Right lobe of liver (tissue), 6 donors: Measurements from ENCODE around the gene SEMG1. TPM values are rescaled to one million over a fixed set of nuclear protein-coding genes. Genes with fewer than 3 reads are reported as not detected.

Source experiments
- ATAC-seq, 4 donors: fragments of 200-7000 bp; cut with Tn5 transposase; one replicate each; pipeline ENCODE4 v1.9.1; 2020; ENCODE audit warnings: mild to moderate bottlenecking in 4 of 4, moderate library complexity in 4 of 4
- DNase-seq, 3 donors: peaks; one replicate each; pipeline ENCODE4 v3.0.0-alpha.2; 2020
- H3K27ac ChIP-seq, 3 donors: fragments of 200-600 bp; one replicate each; pipeline ENCODE4 v1.8.0; 2022
- H3K27me3 ChIP-seq, 2 donors: fragments of 200-600 bp; one replicate each; pipeline ENCODE4 v1.8.0; 2022
- H3K36me3 ChIP-seq, 4 donors: fragments of 200-600 bp; sonication (generic) in 1 of 4; one replicate each; pipeline versions ENCODE4 v1.5.1 to v1.8.0; 2017 to 2022; ENCODE audit warnings: control low read depth in 1 of 4
- H3K4me1 ChIP-seq, 4 donors: fragments of 200-600 bp; sonication (generic) in 1 of 4; one replicate each; pipeline versions ENCODE4 v1.5.1 to v1.8.0; 2017 to 2022; ENCODE audit warnings: control low read depth in 1 of 4
- H3K4me3 ChIP-seq, 3 donors: fragments of 200-600 bp; one replicate each; pipeline ENCODE4 v1.8.0; 2022
- H3K9me3 ChIP-seq, 4 donors: fragments of 200-600 bp; sonication (generic) in 1 of 4; one replicate each; pipeline versions ENCODE4 v1.5.1 to v1.8.0; 2017 to 2022; ENCODE audit warnings: control low read depth in 1 of 4
- CTCF ChIP-seq, 4 donors: fragments of 200-600 bp in 3 of 4; fragments of 450-650 bp in 1 of 4; IDR thresholded peaks; one replicate each; pipeline versions ENCODE4 v1.5.1 to v1.8.0; 2016 to 2022; ENCODE audit warnings: antibody characterized with exemption in 4 of 4, mild to moderate bottlenecking in 2 of 4
- POLR2A ChIP-seq: fragments of 450-650 bp; IDR thresholded peaks from one replicate; pipeline ENCODE4 v1.6.1; 2017; ENCODE audit warnings: antibody characterized with exemption, mild to moderate bottlenecking
- WGBS: methylation state at CpG from one replicate; pipeline ENCODE4 v1.1.6; 2018; ENCODE audit warnings: low coverage, low lambda C conversion rate; ENCODE audit not compliant: insufficient coverage; ENCODE audit errors: missing lambda C conversion rate; 5-methylcytosine and 5-hydroxymethylcytosine counted together
- intact Hi-C, 2 donors: fragments of 100-400 bp; cut with DNase I; formaldehyde crosslinking; loops; one replicate each; pipeline versions ENCODE4 v1.11.2 to v1.14.1; 2022
- total RNA-seq, 6 experiments: library from RNA; depleted of rRNA in 2 of 6; stranded (reverse); fragments of >200 nt in 2 of 6; fragmentation: NEBNext Ultra II Directional in 3 of 6; extraction: Animal tissue kit (Norgen Biotek cat#: 25700) in 3 of 6; gene quantifications; one replicate each; pipeline versions ENCODE4 v1.1.0 to v1.2.4, GENCODE V29; 2016 to 2023
- donor health status: DM: no; HTN: yes; CAD: no.
- donor health status: DM: no; HTN: no; CAD: no.
- donor health status: DM: no; HTN: no; CAD: no.
- donor health status: DM: no; HTN: yes; CAD: no.
- donor health status: DM: no; HTN: yes; CAD: no.

The SEMG1 gene
- total RNA-seq, 6 experiments from 2014 or later, result not detected

GRCh38 chr20:45181639-45182038 is 25.2 kb upstream of the SEMG1 start:
- TF ChIP-seq CTCF (IDR thresholded peaks at IDR 0.05) (no peak), POLR2A (no peak)
- H3K27ac ChIP-seq, result no peak overlapping the region
- WGBS, result 55% methylated on average over 2 of the region's 2 CpGs

GRCh38 chr20:45183084-45183483 is 23.7 kb upstream of the SEMG1 start:
- ATAC-seq (no peak), DNase-seq (no peak)
- intact Hi-C loops, result no loop called here
- 45% methylated on average over 2 of the region's 2 CpGs for WGBS
- no peak overlapping the region for H3K4me3 ChIP-seq
- no peak overlapping the region for H3K27ac ChIP-seq
- H3K4me1 ChIP-seq, result no peaks in the 10 kb centered on the region
- H3K36me3 ChIP-seq, result no peaks in the 10 kb centered on the region
- H3K27me3 ChIP-seq, result no peaks in the 10 kb centered on the region
- TF ChIP-seq CTCF (IDR thresholded peaks at IDR 0.05) (no peak), POLR2A (no peak)
- no peaks in the 10 kb centered on the region for H3K9me3 ChIP-seq

More at GRCh38 chr20:45181639-45182038, 25.2 kb upstream of the SEMG1 start:
- Histone ChIP-seq H3K9me3 (no peaks in the 10 kb centered on the region), H3K4me3 (no peak overlapping the region), H3K36me3 (no peaks in the 10 kb centered on the region), H3K4me1 (no peaks in the 10 kb centered on the region), H3K27me3 (no peaks in the 10 kb centered on the region)
- ATAC-seq (no peak), DNase-seq (no peak)
- intact Hi-C loops, result no loop called here

DNA sequence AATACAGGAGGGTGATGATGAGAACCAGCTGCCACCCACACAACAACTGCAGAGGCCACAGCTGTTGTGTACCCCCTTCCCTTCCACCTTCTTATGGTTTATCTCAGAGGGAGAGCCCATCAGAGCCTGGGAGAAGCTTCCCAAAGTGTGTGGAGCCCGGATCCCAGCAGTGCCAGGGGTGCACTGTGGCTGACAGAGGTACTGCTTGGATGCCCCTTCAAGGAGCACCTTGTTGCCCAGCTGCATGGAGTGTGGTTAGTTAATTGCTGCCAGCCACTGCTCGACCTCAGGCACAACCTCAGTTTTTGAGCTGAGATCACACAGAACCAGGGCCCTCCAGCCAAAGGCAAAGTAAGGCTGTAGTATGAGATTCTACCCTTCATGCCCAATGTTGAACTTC is 19.1 kb upstream of the SEMG1 start:
- WGBS, result 50% methylated on average over 1 of the region's 2 CpGs
- Histone ChIP-seq H3K4me1 (no peaks in the 10 kb centered on the region), H3K4me3 (no peak overlapping the region), H3K27me3 (no peaks in the 10 kb centered on the region), H3K36me3 (no peaks in the 10 kb centered on the region), H3K9me3 (no peaks in the 10 kb centered on the region), H3K27ac (no peak overlapping the region)
- DNase-seq, result no peak
- TF ChIP-seq POLR2A, result no peak
- TF ChIP-seq CTCF (IDR thresholded peaks at IDR 0.05), result no peak
- intact Hi-C loops, result no loop called here
- no peak for ATAC-seq

- WGBS, result 71% methylated on average over 3 of the region's 3 CpGs
- Histone ChIP-seq H3K27ac (no peak overlapping the region), H3K4me3 (no peak overlapping the region), H3K4me1 (no peaks in the 10 kb centered on the region), H3K9me3 (no peaks in the 10 kb centered on the region), H3K36me3 (no peaks in the 10 kb centered on the region), H3K27me3 (no peaks in the 10 kb centered on the region)
- no peak for TF ChIP-seq CTCF (IDR thresholded peaks at IDR 0.05)
- TF ChIP-seq POLR2A, result no peak
- DNase-seq (no peak), ATAC-seq (no peak)
- intact Hi-C loops, result no loop called here
Measured at GRCh38 chr20:45189067-45189609, 17.7 kb upstream of the SEMG1 start.

DNA sequence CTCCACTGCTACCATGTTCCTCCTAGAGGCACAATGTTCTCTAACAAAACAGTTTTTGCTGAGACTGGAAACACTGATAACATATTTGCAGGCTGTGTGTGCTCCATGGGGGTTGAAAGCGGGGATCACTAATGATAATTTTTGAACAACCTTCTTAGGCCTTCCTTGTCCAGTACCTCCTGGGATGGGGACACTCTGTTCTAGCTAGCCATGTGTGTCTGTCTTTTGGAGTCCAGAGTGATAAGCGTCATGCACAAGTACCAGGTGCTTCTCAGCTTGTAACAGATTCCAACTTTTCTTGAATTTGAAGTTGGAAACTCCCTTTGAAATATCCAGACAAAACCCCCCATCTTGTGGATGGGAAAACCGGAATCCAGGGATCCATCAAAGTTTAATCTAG is 17.0 kb upstream of the SEMG1 start:
- 62% methylated on average over 2 of the region's 3 CpGs for WGBS
- ATAC-seq (no peak), DNase-seq (no peak)
- intact Hi-C loops, result no loop called here
- Histone ChIP-seq H3K27me3 (no peaks in the 10 kb centered on the region), H3K9me3 (no peaks in the 10 kb centered on the region), H3K4me3 (no peak overlapping the region), H3K27ac (no peak overlapping the region), H3K36me3 (no peaks in the 10 kb centered on the region), H3K4me1 (no peaks in the 10 kb centered on the region)
- no peak for TF ChIP-seq POLR2A
- no peak for TF ChIP-seq CTCF (IDR thresholded peaks at IDR 0.05)
